NCI-H2227 (cell line): ENCODE measurements around the gene ZNF287.
A peak's percentile ranks its signal among the peaks of the same experiment; 100 is the strongest.
"Not testable (repeated sequence)": the region's sequence is repeated elsewhere in the genome, so short reads cannot be mapped to it uniquely, and the experiment has no call there.

Experiments
- DNase-seq: peaks from one replicate; lab custom pipeline; 2025; ENCODE audit not compliant: unreplicated experiment; lab: John Stamatoyannopoulos, UW

The ZNF287 gene

DNA sequence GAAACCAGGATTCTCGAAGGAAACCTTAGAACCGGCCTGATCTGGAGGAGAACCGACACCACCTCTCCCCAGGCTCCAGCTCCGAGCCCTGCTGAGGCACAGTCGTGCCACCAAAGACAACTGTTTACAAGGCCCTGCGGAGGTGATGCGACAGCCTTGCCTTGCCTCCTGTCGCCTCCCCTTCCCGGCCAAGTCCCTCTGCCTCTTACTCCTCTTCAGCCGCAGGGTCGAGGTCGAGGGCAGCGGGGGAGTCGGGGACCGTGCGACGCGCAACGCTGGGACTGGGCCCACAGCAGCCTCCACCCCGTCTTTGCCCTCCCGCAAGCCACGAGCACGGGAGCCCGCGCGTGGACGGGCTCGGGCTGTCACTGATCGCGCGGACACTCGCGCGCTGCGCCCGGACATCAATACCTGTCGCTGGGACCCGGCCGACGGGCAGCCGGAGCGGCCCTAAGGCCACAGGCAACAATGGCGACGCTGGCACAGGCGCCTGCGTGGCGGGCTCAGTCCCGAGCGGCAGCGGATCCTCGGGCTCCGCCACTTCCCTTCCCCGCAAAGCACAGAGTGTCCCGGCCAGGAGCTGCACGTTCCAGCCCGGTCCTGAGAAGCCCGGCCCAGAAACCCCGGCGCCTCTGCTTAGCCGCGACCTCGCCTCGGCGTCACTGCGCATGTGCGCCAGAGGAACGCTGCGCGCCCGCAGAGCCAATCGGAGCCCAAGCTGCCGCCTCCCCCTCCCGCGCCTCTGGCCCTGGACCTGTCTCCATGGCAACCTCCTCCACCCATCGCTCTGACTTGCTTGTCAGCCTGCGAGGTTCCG, at the start of gene ZNF287:
Gene ZNF287 (minus strand): TSS at position 664 of the 817 bp plus-strand sequence. CDS start 1,473 bp downstream, outside the sequence.
- DNase-seq, result peak; percentile 93

DNA sequence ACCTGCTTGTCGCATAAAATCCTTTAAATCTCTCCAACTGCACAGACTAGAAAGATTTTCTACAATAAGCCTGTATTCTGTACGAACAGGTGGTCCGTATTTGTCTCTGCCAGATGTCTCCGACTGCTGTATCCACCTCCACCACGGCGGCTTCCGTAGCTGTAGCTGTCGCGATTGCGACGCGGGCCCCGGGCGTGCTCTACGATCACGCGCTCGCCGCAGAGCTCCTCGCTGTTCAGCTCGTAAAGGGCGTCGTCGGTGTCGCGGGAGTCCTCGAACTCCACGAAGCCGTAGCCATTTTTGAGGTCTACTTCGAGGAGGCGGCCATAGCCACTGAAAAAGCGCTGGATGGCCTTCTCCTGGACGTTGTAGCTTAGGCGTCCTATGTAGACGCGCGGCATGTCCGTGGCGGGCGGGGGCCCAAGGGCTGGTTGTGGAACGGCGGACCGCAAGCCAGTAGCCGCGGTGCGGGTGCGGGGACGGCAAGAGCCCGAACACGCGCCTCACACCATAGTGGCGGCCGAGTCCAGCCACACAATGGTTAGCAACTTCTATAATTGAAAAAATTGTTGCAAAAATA, 48.6 kb upstream of the ZNF287 start:
- no peak for DNase-seq

DNA sequence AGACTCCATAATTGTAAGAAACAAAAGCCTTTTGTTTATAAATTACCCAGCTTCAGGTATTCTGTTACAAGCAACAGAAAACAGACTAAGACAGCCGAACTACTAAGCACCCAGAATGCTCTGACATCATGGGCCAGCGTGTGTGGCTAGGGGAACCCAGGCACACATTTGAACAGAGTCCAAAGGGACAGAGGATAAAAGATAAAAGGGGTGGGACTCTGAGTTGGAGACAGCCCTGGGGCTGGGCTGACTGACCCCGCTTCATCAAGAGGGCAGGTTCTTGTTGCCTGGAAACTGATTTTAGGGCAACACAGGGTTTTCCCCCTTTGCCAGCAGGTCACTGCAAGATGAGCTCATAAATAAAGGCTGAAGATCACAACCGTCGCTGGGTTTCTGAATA, 30.5 kb upstream of the ZNF287 start:
- no peak for DNase-seq

DNA sequence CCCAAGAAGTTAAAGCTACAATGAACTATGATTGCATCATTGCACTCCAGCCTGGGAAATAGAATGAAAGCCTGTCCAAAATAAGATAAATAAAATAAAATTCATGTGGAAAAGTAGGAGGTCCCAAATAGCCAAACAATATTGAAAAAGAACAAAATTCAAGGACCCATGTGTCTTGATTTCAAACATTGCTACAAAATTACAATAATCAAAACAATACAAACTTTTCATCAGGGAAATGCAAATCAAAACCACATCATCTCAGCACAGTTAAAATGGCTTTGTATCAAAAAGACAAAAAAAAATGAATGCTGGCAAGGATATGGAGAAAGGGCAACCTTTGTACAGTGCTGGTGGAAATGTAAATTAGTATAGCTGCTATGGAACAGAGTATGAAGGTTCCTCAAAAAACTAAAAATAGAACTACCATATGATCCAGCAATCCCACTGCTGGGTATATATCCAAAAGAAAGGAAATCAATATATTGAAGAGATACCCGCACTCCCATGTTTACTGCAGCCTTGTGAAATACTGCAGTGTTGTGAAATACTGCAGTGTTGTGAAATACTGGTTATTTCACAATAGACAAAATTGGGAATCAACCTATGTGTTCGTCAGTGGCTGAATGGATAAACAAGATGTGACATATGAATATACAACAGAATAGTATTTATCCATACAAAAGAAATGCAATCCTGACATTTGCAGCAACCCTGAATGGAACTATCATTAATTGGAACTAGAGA, 24.5 kb upstream of the ZNF287 start:
- no peak for DNase-seq

DNA sequence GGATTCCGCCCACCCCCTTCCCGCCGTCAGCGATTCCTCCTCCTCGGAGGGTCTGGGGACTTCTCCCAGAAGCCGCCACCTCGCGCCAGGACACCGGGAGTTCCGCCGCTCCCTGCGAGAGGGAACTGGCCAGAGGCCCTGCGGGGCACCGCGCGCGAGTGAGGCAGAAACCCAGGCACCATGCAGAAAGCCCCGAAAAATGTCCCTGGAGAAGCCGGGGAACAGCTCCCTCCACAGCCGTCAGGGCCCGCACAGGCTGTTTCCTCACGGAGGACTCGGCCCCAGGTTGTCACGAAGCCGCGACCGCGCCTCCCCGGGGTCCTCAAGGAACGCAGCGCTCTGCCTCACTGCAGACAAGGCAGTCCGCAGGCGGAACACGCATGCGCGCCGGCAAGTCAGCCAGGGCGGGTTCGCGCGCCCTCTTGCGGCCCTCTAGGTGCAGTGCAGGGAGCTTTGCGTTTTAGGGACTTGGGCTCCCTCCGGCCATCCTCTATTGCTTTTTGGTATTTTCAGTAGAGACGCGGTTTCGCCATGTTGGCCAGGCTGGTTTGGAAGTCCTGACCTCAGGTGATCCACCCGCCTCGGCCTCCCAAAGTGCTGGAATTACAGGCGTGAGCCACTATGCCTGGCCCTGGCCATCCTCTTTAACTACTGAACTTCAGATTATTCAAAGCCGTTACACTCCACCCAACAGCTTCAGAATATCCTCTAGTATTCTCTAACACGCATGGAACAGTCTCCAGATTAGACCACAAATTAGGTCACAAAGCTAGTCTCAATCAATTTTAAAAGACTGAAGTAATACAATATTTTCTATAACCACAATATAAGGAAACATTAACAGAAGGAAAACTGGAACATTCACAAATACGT, 20.3 kb upstream of the ZNF287 start:
- DNase-seq, result peak; percentile 92

DNA sequence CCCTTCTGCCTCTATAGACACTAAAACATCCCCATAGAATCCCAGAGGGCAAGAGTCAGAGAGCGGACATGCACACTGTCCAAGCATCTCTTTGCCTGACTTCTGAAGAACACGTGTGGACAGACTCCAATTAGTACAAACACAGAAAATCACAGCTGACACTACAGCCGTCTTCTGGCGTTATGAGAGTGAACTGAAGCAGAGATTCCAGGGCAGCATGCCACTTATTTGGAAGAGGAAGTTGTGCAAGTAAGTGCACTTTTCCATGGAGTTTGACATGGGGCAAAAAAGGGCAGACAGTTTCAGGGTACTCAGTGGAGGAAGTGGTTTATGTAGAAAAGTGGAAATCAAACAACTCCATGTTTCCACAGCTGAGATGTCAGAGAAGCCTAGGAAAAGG, 16.8 kb upstream of the ZNF287 start:
- DNase-seq, result no peak

DNA sequence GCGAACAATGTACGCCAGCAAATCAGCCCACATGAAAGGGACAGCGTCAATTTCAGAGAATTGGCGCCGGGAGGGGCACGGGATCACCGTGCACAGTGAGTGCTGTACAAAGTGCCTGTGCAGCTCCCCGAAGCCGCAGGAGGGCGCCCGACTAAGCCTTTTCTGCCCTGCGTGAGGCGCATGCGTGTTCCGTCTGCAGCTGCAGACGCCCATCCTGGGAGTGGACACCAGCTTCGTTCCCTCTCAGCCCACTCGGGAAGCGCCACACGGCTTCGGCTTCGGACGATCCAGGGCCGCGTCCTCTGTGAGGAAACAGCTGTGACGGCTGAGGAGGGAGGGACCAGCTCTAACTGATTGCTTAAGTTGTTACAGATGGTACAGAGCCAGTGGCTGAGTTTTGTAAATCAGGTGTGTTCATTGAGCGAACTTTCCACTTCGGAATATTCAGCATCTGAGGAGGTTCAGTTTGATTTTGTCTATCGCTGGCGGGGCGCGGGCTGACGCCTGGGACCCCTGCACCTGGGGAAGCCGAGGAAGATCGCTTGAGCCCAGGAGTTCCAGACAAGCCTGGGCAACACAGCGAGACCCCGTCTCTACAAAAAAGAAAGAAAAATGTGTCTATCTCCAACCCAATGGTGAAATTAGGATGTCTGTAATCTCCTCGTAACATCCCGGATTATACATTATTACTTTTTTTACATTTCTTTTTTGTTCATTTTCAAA, 15.4 kb upstream of the ZNF287 start:
- DNase-seq, result peak; percentile 92

DNA sequence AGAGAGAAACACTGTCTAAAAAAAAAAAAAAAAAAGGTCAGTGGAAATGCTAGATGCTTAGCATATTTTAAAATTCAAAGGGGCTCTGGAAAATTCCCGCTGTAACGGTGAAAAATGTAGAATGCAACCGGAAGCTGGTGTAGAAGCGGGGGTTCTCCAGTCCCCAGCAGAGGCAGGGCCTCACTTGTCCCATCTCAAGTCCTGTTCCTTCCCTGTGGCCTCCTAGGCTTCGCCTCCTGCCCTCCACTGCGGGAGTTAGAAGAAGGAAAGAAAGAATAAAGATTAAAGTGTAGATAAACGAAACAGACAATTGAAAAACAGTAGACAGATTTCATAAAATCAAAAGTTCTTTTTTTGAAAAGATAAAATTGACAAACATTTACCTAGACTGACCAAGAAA, 14.8 kb upstream of the ZNF287 start:
- no peak for DNase-seq

DNA sequence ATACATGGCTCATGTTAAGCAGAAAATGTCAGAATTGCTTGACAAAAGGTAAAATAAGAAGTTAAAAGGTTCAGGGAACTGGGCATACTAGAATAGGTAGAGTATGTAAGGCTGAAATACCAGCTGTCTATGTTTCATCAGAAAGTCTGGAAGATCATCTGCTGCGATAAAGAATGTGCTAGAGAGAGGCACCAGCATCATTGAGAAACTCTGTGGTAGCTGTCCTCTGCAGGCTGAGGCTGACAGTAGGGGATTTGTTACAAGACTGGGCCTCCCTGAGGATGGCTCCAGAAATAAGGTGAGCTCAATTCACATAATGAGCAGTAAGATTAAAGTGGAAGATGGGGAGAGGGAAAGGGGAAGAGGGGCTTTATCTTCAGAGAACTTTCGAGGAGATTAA, 4.5 kb upstream of the ZNF287 start:
- no peak for DNase-seq

DNA sequence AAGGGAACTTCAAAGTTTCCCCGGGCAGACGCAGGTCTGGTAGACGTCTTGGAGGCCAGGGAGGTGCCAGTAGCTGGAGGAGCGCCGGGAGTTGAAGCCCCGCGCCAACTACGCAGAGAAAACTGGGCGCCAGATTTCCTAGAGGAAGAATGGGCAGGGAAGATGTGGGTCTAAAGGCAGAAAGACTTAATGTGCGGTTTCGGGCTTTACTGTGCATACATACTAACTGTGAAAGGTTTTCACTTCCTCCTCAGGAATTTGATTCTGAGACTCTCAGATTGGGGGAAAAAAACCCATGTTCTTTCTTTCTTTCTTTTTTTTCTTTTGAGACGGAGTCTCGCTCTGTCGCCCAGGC, 331 bp upstream of the ZNF287 start:
- no peak for DNase-seq

DNA sequence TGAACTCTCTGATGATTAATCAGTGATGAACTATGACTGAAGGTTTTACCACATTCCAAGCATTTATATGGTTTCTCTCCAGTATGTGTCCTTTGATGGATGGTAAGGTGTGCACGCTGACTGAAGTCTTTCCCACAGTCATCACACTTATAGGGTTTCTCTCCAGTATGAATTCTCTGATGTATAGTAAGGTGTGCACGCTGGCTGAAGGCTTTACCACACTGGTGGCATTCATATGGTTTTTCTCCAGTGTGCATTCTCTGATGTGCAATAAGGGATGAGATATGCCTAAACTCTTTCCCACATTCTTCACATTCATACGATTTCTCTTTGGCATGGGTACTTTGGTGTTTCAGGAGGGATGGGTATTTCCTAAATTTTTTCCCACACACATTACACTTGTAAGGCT, 16.4 kb downstream of the ZNF287 start:
- no peak for DNase-seq

DNA sequence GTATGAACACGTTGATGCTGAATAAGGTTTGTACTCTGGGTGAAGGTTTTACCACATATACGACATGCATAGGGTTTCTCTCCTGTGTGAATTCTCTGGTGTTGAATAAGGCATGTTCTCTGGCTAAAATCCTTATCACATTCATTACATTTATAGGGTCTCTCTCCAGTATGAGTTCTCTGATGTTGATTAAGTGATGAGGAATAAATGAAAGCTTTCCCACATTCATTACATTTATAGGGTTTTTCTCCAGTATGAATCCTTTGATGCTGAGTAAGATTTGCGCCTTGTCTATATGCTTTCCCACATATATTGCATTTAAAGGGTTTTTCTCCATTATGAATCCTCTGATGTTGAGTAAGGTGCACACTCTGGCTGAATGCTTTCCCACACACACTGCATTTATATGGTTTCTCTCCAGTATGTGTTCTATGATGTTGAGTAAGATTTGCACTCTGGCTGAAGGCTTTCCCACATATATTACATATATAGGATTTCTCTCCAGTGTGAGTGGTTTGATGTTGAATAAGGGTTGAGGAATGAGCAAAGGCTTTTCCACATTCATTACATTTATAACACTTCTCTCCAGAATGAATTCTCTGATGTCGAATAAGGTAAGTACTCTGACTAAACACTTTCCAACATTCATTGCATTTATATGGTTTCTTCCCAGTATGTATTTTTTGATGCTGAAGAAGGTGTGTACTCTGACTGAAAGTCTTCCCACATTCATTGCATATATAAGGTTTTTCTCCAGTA, 16.9 kb downstream of the ZNF287 start:
- no peak for DNase-seq

DNA sequence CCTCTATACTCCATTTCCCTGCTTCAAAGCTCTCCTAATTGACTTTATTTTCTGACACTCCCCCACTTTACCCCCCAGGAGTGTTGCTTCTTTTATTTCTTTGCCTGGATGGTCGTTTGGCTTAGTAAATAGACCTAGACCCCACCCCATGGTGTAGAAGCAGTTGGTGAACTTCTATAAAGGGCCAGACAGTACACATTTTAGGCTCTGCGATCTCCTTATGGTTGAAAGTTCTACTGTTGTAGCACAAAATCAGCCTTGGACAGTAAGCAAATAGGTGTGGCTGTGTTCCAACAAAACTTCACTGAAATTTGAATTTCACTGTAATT, 31.9 kb downstream of the ZNF287 start:
- no peak for DNase-seq

DNA sequence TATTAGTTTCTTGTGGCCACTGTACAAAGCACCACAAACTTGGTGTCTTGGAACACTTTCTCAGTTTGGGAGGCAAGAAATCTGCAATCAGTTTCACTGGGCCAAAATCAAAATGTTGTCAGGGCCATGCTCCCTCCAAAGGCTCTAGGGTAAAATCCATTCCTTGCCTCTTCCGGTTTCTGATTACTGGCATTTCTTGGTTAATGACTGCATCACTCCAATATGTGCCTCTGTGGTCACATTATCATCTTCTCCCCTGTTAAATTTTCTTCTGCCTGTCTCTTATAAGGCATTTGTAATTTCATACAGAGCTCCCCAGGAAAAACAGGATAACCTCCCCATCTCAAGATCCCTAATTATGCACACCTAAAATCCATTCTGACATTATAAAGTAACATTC, 34.8 kb downstream of the ZNF287 start:
- DNase-seq, result no peak

DNA sequence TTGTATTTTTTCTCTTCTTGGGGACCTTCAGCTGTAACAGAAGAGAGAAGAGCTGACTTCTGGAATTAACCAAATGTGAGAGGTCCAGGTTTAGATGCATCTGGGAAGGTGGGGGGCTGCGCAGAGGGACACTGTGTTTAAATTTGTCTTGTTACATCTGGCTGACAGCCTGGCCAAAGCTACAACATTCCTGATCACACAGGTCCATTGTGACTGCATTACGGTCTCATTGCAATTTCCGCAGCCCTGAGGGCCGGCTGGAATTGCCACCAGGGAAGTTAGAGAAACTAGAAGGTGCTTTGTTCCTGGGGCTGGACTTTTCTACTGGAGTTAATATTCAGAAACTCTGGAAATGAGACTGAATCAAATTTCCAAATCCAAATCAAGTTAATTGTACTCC, 39.1 kb downstream of the ZNF287 start:
- DNase-seq, result no peak

DNA sequence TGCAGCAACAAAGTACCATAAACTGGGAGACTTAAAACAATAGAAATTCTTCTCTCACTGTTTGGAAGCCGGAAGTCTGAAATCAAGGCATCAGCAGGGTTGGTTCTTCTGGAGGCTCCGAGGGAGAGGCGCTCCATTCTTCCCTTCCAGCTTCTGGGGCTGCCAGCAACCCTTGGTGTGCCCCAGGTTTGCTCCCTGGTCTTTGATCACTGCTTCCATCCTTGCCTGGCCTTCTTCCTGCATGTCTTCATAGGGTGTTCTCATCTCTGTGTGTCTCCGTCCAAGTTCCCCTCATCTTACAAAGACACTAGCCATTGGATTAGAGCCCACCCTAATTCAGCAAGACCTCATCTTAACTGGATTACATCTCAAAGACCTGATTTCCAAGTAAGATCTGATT, 41.7 kb downstream of the ZNF287 start:
- DNase-seq, result no peak

DNA sequence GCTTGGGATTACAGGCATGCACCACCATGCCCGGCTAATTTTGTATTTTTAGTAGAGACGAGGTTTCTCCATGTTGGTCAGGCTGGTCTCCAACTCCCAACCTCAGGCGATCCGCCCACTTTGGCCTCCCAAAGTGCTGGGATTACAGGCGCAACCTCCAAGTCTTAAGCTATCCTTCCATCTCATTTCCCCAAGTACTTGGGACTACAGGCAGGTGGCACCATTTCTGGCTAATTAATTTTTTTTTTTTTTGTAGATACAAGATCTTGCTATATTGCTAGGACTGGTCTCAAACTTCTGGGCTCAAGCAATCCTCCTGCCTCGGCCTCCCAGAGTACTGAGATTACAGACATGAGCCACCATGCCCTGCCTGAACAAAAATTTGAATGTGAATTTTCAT, 43.4 kb downstream of the ZNF287 start:
- not testable (repeated sequence) for DNase-seq

DNA sequence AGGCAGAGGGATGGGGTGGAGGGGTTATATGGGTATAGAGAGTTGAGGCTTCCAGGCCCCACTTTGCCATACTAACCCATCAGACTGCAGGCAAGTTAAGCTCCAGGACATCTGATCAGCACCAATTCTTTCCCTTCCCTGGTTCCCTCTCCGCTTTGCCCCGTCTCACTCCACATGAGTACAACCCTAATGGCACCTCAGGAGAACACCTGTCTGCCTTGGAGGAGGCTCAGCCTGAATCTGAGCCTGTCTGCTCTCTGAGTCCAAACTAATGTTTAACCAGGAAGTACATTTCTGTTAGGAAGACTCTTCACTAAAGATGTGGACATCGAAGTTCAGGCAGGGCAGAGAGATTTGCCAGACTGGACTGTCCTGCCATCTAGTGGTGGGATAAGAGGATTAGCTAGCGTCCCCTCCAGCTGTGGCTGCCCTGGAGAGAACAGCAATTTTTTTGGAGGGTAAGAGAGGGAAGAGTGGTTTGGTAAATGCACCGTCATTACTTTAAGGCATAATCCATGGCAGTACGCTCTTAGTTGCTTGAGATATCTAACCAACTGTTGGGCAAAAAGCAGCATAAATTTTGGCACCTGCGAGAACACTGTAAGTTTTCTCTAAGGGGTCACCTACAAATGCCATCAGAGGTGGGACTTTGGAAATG, 47.8 kb downstream of the ZNF287 start:
- peak; percentile 74 for DNase-seq

DNA sequence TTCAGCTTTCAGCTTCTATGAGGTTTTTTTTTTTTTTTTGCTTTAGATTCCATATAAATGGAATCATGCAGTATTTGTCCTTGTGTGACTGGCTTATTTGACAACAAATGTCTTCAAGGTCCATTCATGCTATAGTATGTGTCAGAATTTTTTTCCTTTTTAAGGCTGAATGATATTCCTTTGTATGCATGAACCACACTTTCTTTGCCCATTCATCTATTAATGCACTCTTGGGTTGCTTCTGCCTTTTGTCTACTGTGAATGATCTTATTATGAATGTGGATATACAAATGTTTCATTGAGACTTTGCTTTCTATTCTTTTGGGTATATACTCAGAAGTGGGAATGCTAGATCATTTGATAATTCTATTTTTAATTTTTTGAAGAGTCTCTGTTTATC, 50.0 kb downstream of the ZNF287 start:
- no peak for DNase-seq
